Left renal cortex interstitium (tissue), 4 donors: ENCODE data around the gene VTI1A. TPM values are rescaled to one million over a fixed set of nuclear protein-coding genes. Genes with fewer than 3 reads are reported as not detected.

Source experiments
- DNase-seq, 4 donors: peaks; one replicate each; pipeline ENCODE4 v3.0.0-alpha.2; 2013; ENCODE audit warnings: low read depth in 4 of 4, low spot score in 2 of 4, missing footprints in 1 of 4
- polyA plus RNA-seq, 4 donors: library from polyadenylated mRNA; unstranded; fragments of 120-200 nt; gene quantifications; one replicate each; pipeline ENCODE4 v1.2.1, GENCODE V29; 2013; ENCODE audit not compliant: insufficient read length in 4 of 4

The VTI1A gene
- polyA plus RNA-seq, 4 donors = 20.8 to 24.5 (median 22.1) TPM

- DNase-seq = no peak
These were observed 347.2 kb downstream of the VTI1A start for GRCh38 chr10:112794201-112794600.

DNA sequence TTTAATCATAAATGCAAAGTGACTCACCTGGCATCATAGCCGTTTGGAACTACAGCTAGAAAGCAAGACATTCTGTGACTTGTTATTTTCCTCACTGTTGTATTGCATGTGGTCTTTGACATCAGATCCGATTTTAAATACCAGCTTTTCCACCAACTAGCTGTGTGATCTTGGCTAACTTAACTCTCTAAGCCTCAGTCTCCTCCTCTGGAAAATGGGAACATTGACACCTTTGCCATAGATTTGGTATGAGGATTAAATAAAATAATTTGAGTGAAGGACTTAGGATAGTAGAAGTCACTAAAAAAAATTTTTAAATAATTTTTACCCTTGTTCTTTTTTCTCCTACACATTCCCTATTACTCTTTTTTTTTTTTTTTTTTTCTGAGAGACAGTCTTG is 348.1 kb downstream of the VTI1A start:
- DNase-seq = no peak

DNA sequence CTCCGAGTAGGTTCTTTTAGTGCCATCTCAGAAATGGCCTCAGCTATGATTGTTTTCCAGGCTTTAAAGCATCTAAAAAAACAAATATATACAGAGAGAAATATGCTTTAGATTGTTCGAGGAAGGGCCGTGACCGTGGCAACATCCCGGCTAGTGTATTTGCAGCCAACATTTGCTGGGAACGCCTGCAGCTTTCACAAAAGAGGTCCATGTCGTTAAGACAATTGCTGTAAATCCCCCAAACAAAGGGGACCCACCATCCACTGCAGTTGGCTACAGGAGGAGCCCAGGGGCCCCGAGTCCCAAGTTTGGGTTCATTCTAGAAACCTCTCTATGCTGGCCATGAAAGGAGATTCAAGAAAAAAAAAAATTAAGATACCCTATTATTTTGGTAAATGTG is 350.2 kb downstream of the VTI1A start:
- DNase-seq = no peak

GRCh38 chr10:112797855-112798254 is 350.8 kb downstream of the VTI1A start:
- DNase-seq = no peak

GRCh38 chr10:112799038-112799437 is 352.0 kb downstream of the VTI1A start:
- DNase-seq = no peak

- no peak for DNase-seq
These were observed 352.9 kb downstream of the VTI1A start for GRCh38 chr10:112799726-112800510.

DNA sequence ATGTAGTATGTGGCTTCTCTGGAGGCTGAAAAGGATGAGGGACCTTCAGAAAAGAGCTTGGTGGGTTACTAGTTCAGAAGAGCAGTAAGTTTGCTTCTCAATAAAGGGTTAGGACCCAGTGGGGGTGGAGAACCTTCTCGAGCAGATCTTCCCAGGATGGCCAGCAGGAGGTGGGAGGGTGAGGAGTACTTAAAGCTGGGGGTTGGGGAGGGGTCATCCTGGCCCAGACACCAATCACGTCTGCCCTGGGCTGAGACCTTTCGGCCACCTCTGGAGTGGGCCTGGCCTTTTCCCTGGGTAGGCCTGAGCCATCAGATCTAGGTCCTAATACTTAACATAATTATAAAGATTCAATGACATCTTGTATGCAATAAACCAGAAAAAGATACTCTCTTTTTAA is 354.0 kb downstream of the VTI1A start:
- no peak for DNase-seq

GRCh38 chr10:112801748-112802147 is 354.7 kb downstream of the VTI1A start:
- DNase-seq = no peak

- DNase-seq = no peak
These were observed 355.5 kb downstream of the VTI1A start for GRCh38 chr10:112802411-112803022.

DNA sequence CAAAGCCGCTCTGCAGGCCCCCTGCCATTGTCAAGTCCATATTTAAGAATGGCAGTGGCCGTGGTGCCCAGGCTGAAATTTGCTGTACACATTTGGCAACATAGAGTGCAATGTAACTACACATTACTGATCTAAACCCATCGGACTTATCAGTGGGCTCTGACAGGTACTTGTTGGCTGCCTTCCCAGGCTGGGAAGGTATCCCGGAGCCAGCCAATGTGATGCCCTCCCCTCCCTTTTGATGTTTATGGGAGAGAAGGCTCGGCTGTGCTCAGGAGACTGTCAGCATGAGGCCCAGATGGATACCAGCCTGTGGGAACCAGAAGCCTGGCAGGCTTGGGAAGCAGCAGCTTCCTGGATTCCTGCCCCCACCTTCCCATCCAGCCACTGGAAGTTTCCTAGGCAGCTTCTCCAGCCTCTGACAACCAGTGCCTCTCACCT is 357.0 kb downstream of the VTI1A start:
- DNase-seq = no peak

DNA sequence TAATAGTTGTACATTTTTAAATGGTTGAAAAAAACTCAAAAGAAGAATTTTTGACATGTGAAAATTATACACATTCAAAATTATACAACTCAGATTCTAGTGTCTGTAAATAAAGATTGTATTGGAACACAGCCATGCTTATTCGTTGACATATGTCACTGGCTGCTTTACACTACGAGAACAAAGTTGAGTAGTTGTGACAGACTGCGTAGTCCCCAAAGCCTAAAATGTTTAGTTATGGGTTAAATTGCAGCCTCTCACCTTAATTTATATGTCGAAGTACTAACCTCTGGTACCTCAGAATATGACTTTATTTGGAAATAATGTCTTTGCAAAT is 358.2 kb downstream of the VTI1A start:
- DNase-seq = no peak

- no peak for DNase-seq
These were observed 358.7 kb downstream of the VTI1A start for GRCh38 chr10:112805701-112806100.

DNA sequence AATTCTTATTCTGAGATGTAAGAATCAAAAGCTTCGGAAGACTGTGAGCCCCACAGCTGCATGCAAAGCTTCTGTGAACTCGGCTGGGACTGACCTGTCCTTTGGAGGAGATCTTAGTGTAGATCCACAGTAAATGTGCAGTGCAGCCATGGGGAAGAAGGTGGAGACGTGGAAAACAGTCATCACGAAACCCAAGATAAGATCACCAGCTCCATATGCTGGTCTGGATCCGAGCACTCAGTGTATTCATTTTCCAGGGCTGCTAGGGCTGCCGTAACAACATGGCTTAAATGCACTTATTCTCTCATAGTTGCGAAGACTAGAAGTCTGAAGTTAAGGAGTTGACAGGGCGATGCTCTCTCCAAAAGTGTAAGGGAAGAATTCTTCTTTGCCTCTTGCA is 360.0 kb downstream of the VTI1A start:
- no peak for DNase-seq

GRCh38 chr10:112809736-112810135 is 362.7 kb downstream of the VTI1A start:
- no peak for DNase-seq

DNA sequence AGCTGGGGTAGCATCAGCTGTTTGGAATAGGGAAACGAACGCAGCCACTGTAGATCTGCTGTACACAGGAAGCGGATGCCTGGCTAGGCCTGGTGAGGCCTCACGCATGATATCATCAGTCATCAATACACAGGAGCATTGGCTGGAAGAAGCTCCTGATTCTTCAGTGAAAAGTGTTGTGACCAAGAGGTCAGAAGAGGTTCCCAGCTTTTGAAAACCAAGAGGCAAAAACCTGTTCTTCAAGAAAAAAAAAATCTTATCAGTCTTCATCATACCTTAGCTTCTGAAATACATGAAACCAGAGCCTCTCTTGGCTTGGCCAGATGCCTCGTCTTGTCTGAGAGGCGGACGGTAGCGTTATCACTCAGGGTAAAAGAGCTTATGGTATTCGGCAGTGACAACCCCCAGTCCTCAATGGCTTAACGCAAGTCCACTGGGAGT is 363.7 kb downstream of the VTI1A start:
- no peak for DNase-seq

- DNase-seq = no peak
These were observed 364.9 kb downstream of the VTI1A start for GRCh38 chr10:112811741-112812551.

DNA sequence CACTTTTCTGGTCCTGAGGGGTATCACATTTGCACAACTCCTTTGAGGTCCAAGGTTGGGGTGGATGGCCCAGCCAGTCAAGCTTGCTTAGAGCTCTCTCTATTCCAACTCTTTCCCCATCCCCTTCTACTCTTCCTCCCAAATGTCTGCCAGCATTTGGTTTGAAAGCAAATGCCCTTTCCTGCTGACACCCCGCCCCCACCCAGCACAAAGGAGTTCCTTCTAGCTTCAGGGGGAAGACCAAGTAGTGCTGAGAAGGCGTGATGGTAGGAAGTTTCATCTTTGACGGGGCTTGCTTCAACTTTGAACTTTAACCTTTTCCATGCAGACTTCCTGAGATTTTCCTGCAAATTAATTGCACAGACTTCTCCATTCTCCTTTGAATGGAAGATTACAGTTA is 365.6 kb downstream of the VTI1A start:
- DNase-seq = no peak

DNA sequence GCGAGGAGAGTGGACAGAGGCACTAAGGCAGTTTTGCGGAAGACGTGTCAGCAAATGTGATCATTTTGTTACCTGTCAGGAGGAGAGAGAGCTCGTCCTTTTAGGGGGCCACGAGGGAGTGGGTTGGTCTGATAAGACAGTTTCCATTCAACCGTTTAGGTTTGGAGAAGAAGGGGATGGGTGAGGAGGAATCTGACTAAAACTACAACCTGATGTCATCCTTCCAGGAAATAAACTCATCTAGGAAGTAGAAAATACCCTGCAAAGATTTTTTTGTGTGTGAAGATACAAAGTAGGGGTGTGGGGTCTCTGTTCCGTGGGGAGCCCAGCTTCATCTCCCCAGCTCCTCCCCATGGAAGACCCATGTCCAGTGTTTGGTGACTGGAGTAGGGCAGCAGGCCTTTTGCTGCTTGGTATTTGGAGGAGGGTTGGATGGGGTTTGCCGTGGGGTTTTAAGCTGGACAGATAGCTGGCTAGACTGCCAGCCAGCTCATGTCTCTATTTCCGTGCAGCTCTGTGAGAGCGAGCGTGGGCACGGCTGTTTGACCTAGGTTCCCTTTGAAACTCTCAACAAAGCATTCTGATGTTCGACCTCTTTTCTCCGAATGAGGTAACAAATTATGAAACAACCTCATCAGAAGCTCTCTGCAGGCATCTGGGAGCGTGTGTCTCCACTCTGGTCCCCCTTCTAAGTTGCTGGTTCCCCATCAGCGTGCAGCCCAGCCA is 367.0 kb downstream of the VTI1A start:
- no peak for DNase-seq

DNA sequence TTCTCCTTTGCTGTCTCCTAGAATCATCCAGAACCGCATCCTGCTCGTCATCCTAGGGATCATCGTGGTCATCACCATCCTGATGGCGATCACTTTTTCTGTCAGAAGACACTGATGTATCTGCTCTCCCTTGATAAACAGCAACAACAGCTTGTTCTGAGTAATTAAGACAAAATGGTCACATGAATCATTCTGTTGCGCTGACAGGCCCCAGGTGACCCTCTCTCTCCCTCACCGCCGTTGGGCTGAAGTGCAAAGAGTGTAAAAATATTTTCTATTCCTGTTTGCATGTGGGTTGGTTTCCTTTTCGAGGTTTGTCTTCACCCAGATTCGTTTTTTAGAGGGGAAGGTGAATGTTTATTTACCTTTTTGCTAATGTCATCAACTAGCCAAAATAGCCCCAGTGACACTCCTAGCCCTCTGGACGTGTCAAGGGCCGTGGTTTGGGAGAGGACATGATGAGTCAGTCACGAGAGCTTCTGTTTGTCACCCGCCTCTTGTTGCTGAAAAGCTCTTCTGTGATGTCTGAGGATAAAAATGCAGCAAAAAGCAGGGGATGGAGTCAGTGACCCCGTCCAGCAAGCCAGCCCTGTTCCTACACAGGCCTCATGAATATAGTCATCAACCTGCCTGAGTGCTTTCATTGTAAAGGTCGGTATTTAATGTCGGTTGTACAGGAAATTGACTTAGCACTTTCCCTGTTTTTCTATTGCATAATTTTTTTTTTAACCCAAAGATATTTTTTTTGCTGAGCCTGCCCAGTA is 368.4 kb downstream of the VTI1A start:
- no peak for DNase-seq

DNA sequence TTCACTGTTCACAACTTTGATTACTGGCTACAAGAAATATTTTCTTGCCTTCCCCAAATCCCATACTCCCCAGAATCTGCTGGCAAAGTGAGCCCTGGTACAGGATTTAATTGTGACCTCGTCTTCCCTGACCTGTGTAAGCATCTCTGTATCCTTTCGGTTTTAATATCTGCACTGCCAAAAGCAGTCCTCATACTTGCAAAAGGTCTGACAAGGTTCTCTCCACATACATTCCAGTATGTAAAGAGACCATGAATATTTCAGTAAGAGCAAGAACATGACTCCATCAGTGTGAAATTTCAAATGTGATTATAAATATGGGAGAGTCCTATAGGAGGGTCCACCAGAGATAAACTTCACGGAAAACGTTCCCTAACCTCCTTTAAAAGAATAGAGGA is 369.0 kb downstream of the VTI1A start:
- DNase-seq = no peak
